Liver (tissue), 3 donors: ENCODE data around the gene PANK2.
"Not testable (repeated sequence)": the region's sequence is repeated elsewhere in the genome, so short reads cannot be mapped to it uniquely, and the experiment has no call there.

Experiments
- CTCF ChIP-seq: fragments of 150-350 bp; IDR thresholded peaks from 2 replicates; pipeline ENCODE4 v1.5.1; 2017; ENCODE audit warnings: improper control_type of control experiment, low read depth, low read length; ENCODE audit not compliant: missing input control
- NR2F2 ChIP-seq: IDR thresholded peaks from 2 replicates; pipeline ENCODE4 v1.6.1; 2016; ENCODE audit warnings: antibody characterized with exemption
- REST ChIP-seq: IDR thresholded peaks from 2 replicates; pipeline ENCODE4 v1.6.1; 2016; ENCODE audit warnings: antibody characterized with exemption, mild to moderate bottlenecking
- ZBTB33 ChIP-seq: IDR thresholded peaks from 2 replicates; pipeline ENCODE4 v1.6.1; 2016; ENCODE audit warnings: antibody characterized with exemption
- donor health status: healthy.
- donor health status: healthy.

- not testable (repeated sequence) for TF ChIP-seq CTCF, REST, NR2F2, ZBTB33
These were observed 17.8 kb downstream of the PANK2 start for GRCh38 chr20:3906744-3907721.
